Neuronal stem cell (in vitro differentiated cells): ENCODE data around the gene TP73.
A peak's percentile ranks its signal among the peaks of the same experiment; 100 is the strongest.

Experiments
- DNase-seq: peaks from one replicate; pipeline ENCODE4 v3.0.0-alpha.2; 2013; ENCODE audit warnings: low spot score
- H2AFZ ChIP-seq: one replicate; pipeline ENCODE4 v1.6.1; 2013; ENCODE audit warnings: mild to moderate bottlenecking, low read length, inconsistent platforms
- H2AK5ac ChIP-seq: 2 replicates; pipeline ENCODE4 v1.6.1; 2013; ENCODE audit warnings: low read depth, mild to moderate bottlenecking, inconsistent platforms, low read length, moderate library complexity, mixed read lengths
- H2BK120ac ChIP-seq: 2 replicates; pipeline ENCODE4 v1.6.1; 2013; ENCODE audit warnings: low read depth, mild to moderate bottlenecking, inconsistent platforms, low read length, moderate library complexity, mixed read lengths
- H2BK12ac ChIP-seq: one replicate; pipeline ENCODE4 v1.6.1; 2013; ENCODE audit warnings: low read length, inconsistent platforms
- H2BK15ac ChIP-seq: 2 replicates; pipeline ENCODE4 v1.6.1; 2013; ENCODE audit warnings: mild to moderate bottlenecking, low read length, inconsistent platforms, mixed read lengths
- H2BK5ac ChIP-seq: one replicate; pipeline ENCODE4 v1.6.1; 2013; ENCODE audit warnings: inconsistent platforms, mild to moderate bottlenecking, low read length, moderate library complexity
- H3K14ac ChIP-seq: one replicate; pipeline ENCODE4 v1.6.1; 2013; ENCODE audit warnings: low read length, inconsistent platforms
- H3K18ac ChIP-seq: 2 replicates; pipeline ENCODE4 v1.6.1; 2013; ENCODE audit warnings: low read length, inconsistent platforms
- H3K23ac ChIP-seq: 2 replicates; pipeline ENCODE4 v1.6.1; 2013; ENCODE audit warnings: low read depth, mild to moderate bottlenecking, mixed read lengths, low read length, inconsistent platforms; ENCODE audit not compliant: poor library complexity
- H3K27ac ChIP-seq: replicated peaks from 3 replicates; pipeline ENCODE4 v1.5.1; 2013; ENCODE audit warnings: low read length, inconsistent platforms
- H3K27me3 ChIP-seq, 3 experiments: 2 replicates each; pipeline ENCODE4 v1.6.1; 2013; ENCODE audit warnings: low read length in 3 of 3, mild to moderate bottlenecking in 2 of 3, inconsistent platforms in 1 of 3, low read depth in 1 of 3, mixed read lengths in 1 of 3, moderate library complexity in 1 of 3; ENCODE audit not compliant: control insufficient read depth in 3 of 3, insufficient read depth in 3 of 3
- H3K36me3 ChIP-seq, 2 donors: replicated peaks in 1 of 2; 2 replicates each; pipeline ENCODE4 v1.6.1; 2013; ENCODE audit warnings: low read length in 2 of 2; ENCODE audit not compliant: control insufficient read depth in 2 of 2, insufficient read depth in 2 of 2
- H3K4ac ChIP-seq: 2 replicates; pipeline ENCODE4 v1.6.1; 2013; ENCODE audit warnings: inconsistent platforms, mild to moderate bottlenecking, low read length, moderate library complexity
- H3K4me1 ChIP-seq, 2 donors: 1 replicate in 1 of 2; 2 replicates in 1 of 2; pipeline ENCODE4 v1.6.1; 2013; ENCODE audit warnings: low read length in 2 of 2, low read depth in 1 of 2; ENCODE audit not compliant: control insufficient read depth in 2 of 2, insufficient read depth in 1 of 2
- H3K4me2 ChIP-seq: one replicate; pipeline ENCODE4 v1.6.1; 2013; ENCODE audit warnings: mild to moderate bottlenecking, low read length, inconsistent platforms; ENCODE audit not compliant: insufficient read depth, poor library complexity, severe bottlenecking
- H3K4me3 ChIP-seq, 2 donors: 2 replicates each; pipeline ENCODE4 v1.5.1; 2013; ENCODE audit warnings: low read length in 2 of 2, mild to moderate bottlenecking in 2 of 2, inconsistent platforms in 1 of 2, moderate library complexity in 1 of 2
- H3K79me1 ChIP-seq: one replicate; pipeline ENCODE4 v1.6.1; 2013; ENCODE audit warnings: low read depth, mild to moderate bottlenecking, inconsistent platforms, low read length, moderate library complexity
- H3K9ac ChIP-seq: one replicate; pipeline ENCODE4 v1.6.1; 2013; ENCODE audit warnings: mild to moderate bottlenecking, low read depth, low read length, inconsistent platforms; ENCODE audit not compliant: poor library complexity
- H3K9me3 ChIP-seq, 2 donors: replicated peaks in 1 of 2; 2 replicates each; pipeline versions ENCODE3 to v1.6.1; 2013; ENCODE audit warnings: low read length in 2 of 2, mild to moderate bottlenecking in 2 of 2, inconsistent platforms in 1 of 2, low read depth in 1 of 2, mixed read lengths in 1 of 2, moderate library complexity in 1 of 2; ENCODE audit not compliant: control insufficient read depth in 2 of 2, insufficient read depth in 1 of 2
- H4K8ac ChIP-seq: one replicate; pipeline ENCODE4 v1.6.1; 2013; ENCODE audit warnings: low read depth, mild to moderate bottlenecking, inconsistent platforms, low read length, moderate library complexity
- H4K91ac ChIP-seq: one replicate; pipeline ENCODE4 v1.6.1; 2013; ENCODE audit warnings: low read length, low read depth, mild to moderate bottlenecking, inconsistent platforms; ENCODE audit not compliant: poor library complexity
- WGBS, 2 donors: extraction: QIAGEN DNeasy Blood & Tissue Kit; methylation state at CpG; one replicate each; pipeline ENCODE4 v1.1.7; 2013; ENCODE audit warnings: missing lambda C conversion rate in 2 of 2, mixed read lengths in 1 of 2; ENCODE audit not compliant: insufficient read length in 2 of 2, insufficient replicate concordance in 1 of 2; ENCODE audit errors: extremely low coverage in 2 of 2; 5-methylcytosine and 5-hydroxymethylcytosine counted together

Gene TP73

DNA sequence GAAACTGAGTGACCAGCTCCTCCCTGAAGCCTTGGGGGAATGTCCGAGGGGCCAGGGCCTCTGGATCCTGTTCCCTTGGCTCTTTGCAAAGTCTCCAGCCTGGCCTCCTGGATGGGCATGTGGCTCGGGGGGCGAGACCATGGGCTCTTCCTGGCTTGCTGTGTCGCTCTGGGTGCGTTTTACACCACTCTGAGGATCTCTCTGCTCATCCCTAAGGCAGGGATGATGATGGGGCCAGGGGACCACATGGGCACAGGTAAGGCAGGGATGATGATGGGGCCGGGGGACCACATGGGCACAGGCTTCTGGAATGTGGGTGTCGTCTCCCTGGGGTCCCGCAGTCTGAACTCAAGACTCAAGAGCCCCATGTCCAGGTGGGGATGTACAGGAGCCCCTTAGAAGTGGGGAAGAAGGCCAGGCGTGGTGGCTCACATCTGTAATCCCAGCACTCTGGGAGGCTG is 17.7 kb downstream of the TP73 start:
- H2AK5ac ChIP-seq: peak overlapping the region; percentile 70
- no peak overlapping the region for H3K27ac ChIP-seq
- H4K8ac ChIP-seq: no peak overlapping the region
- H2AFZ ChIP-seq: no peak overlapping the region
- H3K14ac ChIP-seq: no peak overlapping the region
- no peaks in the 10 kb centered on the region for H3K9me3 ChIP-seq
- no peak overlapping the region for H3K4me2 ChIP-seq
- no peak overlapping the region for H4K91ac ChIP-seq
- H3K4me1 ChIP-seq: peaks cover 4 to 24% of the 10 kb centered on the region in 2 donors
- H3K23ac ChIP-seq: peak overlapping the region; percentile 85
- no peak for DNase-seq
- peaks cover 0 to 57% (median 4%) of the 10 kb centered on the region in 3 experiments for H3K27me3 ChIP-seq
- no peak overlapping the region for H3K4ac ChIP-seq
- no peak overlapping the region for H2BK12ac ChIP-seq
- H3K36me3 ChIP-seq: no peaks in the 10 kb centered on the region
- no peak overlapping the region for H3K9ac ChIP-seq
- H2BK5ac ChIP-seq: peak overlapping the region; percentile 66
- peak overlapping the region; percentile 58 for H2BK15ac ChIP-seq
- H3K79me1 ChIP-seq: peaks cover 2% of the 10 kb centered on the region
- no peak overlapping the region for H3K4me3 ChIP-seq
- WGBS, 2 donors: no CpG with 5 or more reads among the region's 9 CpGs
- peak overlapping the region; percentile 57 for H3K18ac ChIP-seq
- no peak overlapping the region for H2BK120ac ChIP-seq

DNA sequence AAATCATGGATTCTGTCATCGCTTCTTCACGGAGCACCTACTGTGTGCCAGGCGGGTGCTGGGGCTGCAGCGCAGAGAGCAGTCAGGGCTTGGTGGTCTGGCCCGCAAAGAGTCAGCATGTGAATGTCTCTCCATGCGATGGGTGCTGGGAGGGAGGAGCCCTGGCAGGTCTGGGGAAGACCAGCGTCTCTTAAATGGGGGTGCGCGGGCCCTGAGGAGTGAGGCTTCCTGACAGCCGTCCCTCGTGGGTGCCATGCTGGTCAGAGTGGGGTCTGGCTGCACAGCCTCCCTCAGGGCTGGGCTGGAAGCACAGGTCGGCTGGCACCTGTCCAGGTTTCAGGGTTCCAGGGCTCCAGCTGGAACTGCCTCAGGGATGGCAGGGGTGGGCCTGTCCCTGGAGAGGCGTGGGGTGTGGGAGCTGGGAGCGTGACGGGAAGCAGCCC is 18.5 kb downstream of the TP73 start:
- Histone ChIP-seq H3K23ac (peak overlapping the region; percentile 55), H3K4me2 (no peak overlapping the region), H3K4me3 (no peak overlapping the region), H2BK120ac (no peak overlapping the region), H4K91ac (no peak overlapping the region), H3K9ac (no peak overlapping the region), H3K14ac (peak overlapping the region; percentile 82), H3K4ac (peak overlapping the region; percentile 23), H2AK5ac (peak overlapping the region; percentile 56), H2BK15ac (peak overlapping the region; percentile 58), H2BK12ac (peak overlapping the region; percentile 73), H3K79me1 (peaks cover 2% of the 10 kb centered on the region), H4K8ac (no peak overlapping the region), H3K36me3 (no peaks in the 10 kb centered on the region), H3K27ac (no peak overlapping the region), H2BK5ac (no peak overlapping the region), H3K18ac (peak overlapping the region; percentile 80), H3K4me1 (peaks cover 4 to 24% of the 10 kb centered on the region in 2 donors), H2AFZ (no peak overlapping the region), H3K9me3 (no peaks in the 10 kb centered on the region), H3K27me3 (peaks cover 0 to 63% (median 4%) of the 10 kb centered on the region in 3 experiments)
- no CpG with 5 or more reads among the region's 15 CpGs for WGBS, 2 donors
- no peak for DNase-seq

GRCh38 chr1:3671371-3672180 is 19.3 kb downstream of the TP73 start:
- peak overlapping the region; percentile 23 for H3K4ac ChIP-seq
- peaks cover 0 to 71% (median 4%) of the 10 kb centered on the region in 3 experiments for H3K27me3 ChIP-seq
- H2BK5ac ChIP-seq: peak overlapping the region; percentile 66
- H3K14ac ChIP-seq: peak overlapping the region; percentile 82
- no peak overlapping the region for H4K91ac ChIP-seq
- no peak overlapping the region for H4K8ac ChIP-seq
- H3K36me3 ChIP-seq: no peaks in the 10 kb centered on the region
- peak overlapping the region; percentile 41 for H2BK12ac ChIP-seq
- no CpG with 5 or more reads among the region's 29 CpGs for WGBS, 2 donors
- H3K9ac ChIP-seq: no peak overlapping the region
- H2BK120ac ChIP-seq: no peak overlapping the region
- no peak overlapping the region for H3K4me2 ChIP-seq
- peak overlapping the region in 1 of 2 donors; percentile 51 for H3K4me3 ChIP-seq
- no peak overlapping the region for H2AFZ ChIP-seq
- H3K18ac ChIP-seq: peak overlapping the region; percentile 80
- H2BK15ac ChIP-seq: peak overlapping the region; percentile 58
- no peak for DNase-seq
- peaks cover 4 to 18% of the 10 kb centered on the region in 2 donors for H3K4me1 ChIP-seq
- H3K27ac ChIP-seq: no peak overlapping the region
- H3K23ac ChIP-seq: peak overlapping the region; percentile 94
- no peaks in the 10 kb centered on the region for H3K9me3 ChIP-seq
- H2AK5ac ChIP-seq: peak overlapping the region; percentile 56
- peaks cover 2% of the 10 kb centered on the region for H3K79me1 ChIP-seq

DNA sequence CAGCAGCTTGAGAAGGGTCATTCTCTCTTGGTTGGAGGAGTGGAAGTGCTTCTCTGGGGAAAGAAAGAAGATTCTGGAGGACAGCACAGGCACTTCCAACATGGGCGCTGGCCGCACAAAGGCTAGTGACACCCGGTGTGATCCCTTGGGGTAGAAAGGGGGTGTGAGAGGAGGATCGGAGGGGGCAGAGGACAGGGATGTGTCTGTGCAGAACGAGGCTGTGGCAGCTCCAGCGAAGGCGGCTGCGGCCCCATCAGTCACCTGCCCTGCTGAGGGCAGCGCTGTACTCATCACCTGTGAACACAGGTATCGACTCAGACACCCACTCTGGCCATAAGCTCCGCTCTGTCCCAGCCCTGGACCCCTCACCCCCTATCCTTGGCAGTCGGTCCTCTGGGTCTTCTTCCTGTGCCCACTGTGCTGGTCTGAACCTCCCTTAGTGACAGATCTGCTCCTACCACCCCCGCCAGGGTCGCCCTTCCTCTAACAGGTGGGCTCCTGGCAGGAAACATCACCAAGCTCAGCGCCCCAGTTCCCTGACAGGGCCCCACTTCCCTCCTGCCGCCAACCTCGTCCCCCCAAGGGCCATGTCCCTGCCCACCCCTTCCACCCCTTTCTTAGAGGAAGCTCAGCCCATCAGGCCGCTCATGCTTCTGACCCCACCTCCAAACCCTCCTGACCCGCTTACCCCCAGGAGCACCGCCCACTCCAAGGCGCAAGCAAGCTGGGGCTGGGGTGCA is 20.1 kb downstream of the TP73 start:
- DNase-seq: no peak

More for the DNA sequence above, 20.1 kb downstream of the TP73 start:
- Histone ChIP-seq H3K14ac (no peak overlapping the region), H4K91ac (no peak overlapping the region), H3K9me3 (no peaks in the 10 kb centered on the region), H2BK120ac (no peak overlapping the region), H3K27ac (no peak overlapping the region), H2AK5ac (peak overlapping the region; percentile 15), H3K4me2 (no peak overlapping the region), H3K4me1 (peaks cover 4 to 13% of the 10 kb centered on the region in 2 donors), H3K9ac (no peak overlapping the region), H4K8ac (no peak overlapping the region), H2BK15ac (peak overlapping the region; percentile 49), H2BK12ac (no peak overlapping the region), H2AFZ (no peak overlapping the region), H2BK5ac (no peak overlapping the region), H3K79me1 (peaks cover 2% of the 10 kb centered on the region), H3K36me3 (no peaks in the 10 kb centered on the region), H3K27me3 (peaks cover 0 to 79% (median 4%) of the 10 kb centered on the region in 3 experiments), H3K18ac (peak overlapping the region; percentile 72), H3K23ac (peak overlapping the region; percentile 94), H3K4ac (no peak overlapping the region), H3K4me3 (no peak overlapping the region)
- no CpG with 5 or more reads among the region's 21 CpGs for WGBS, 2 donors
